NCI-H2227 treated with DMSO at 0.1 percent for 48 hours (cell line): Measurements from ENCODE around the gene SMAP2.

Source experiments
- DNase-seq: peaks from one replicate; lab custom pipeline; 2025; lab: John Stamatoyannopoulos, UW

SMAP2 gene

GRCh38 chr1:40421431-40422384 is 48.2 kb downstream of the SMAP2 start:
- DNase-seq: peak; percentile 19

DNA sequence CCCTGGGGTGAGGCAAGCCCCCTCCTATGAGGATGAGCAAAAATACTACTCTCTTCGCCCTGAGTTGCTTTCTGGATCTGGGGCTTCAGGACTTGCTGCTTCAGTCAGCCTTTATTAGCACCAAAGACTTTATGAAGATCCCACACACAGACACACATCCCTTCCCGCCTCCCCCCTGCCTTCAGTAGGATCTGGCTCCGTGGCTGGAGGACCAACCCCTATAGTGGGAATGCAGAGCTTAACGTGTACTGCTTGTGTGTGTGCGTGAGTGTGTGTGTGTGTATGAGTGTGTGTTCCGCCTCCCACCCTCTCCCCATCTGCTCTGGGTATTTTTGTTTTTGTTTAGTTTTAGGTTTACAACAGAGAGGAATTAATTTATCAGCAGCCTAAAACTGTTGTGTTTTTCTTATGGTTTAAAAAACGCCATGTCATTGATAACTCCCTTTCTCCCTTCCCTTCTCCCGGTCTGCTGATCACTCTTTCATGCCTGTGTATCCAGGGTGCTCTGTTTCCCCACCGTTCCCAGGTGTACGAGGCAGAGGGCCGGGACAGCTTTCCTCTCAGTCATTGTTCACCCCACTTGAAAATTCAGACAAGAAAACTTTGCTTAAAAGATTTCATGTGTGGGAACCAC is 49.2 kb downstream of the SMAP2 start:
- no peak for DNase-seq

- no peak for DNase-seq
Measured at GRCh38 chr1:40423264-40423642, 49.7 kb downstream of the SMAP2 start.

GRCh38 chr1:40423951-40424618 is 50.6 kb downstream of the SMAP2 start:
- DNase-seq: no peak

DNA sequence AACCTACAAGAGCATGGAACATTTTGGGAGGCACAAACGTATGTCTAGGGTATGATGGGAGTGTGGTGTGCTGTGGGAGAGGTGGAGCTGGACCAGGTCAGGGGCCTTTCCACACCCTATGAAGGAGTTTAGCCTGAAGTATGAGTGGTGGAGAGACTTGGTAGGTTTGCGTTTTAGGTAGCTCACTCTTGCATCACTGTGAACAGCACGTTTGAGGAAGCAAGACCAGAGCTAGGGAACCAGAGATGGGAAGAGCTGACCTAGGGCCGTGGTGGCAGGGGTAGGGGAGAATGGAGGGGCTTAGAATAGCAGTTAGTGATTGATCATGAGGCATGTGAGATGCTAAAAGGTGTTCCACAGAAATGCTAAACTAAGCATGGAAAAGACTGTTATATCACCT is 51.7 kb downstream of the SMAP2 start:
- no peak for DNase-seq

DNA sequence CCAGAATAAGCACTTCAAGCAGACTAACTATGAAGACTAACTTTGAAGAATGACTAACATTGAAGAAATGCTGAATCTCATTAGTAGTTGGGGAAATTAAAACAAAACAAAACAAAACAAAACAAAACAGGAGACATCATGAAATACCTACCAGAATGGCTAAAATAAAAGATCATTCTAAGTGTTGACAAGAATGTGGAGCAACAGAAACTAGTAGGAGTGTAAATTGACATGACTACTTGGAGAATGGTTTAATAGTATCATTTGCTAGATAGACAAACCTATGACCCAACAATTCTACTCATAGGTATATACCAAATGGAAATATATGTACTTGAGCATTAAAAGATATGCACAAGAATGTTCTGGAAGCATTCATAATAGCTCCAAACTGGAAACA is 57.9 kb downstream of the SMAP2 start:
- DNase-seq: no peak

DNA sequence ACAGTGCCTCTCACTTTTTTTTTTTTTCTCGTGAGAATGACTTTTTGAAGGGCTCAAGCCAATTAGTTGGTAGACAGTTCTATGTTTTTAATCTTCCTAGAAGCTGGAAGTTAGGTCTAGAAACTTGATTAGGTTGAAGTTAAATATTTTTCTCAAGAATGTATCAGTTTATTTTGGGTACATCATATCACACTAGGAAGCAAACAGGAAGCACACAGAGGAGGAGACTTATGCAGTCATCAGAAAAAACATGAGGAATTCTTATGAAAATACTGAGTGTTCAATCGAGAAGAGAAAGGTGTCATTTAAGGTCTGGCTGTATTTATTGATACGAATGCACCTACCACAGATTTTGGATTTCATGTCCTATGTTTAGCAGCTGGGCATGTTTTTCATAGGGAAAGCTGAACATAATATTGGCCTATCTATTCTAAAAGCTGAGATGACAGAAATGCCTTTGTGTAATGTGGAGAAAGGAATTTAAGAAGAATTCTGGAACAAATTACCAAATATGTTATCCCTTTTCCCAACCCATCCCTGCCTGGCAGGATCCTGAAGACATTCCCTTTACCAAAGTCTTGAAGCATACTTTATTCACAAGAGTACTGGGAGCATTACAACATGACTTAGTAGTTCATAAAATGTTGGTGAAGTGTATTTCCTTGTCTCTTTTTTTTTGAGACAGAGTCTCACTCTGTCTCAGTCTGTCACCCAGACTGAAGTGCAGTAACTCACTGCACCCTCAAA is 59.3 kb downstream of the SMAP2 start:
- DNase-seq: no peak

DNA sequence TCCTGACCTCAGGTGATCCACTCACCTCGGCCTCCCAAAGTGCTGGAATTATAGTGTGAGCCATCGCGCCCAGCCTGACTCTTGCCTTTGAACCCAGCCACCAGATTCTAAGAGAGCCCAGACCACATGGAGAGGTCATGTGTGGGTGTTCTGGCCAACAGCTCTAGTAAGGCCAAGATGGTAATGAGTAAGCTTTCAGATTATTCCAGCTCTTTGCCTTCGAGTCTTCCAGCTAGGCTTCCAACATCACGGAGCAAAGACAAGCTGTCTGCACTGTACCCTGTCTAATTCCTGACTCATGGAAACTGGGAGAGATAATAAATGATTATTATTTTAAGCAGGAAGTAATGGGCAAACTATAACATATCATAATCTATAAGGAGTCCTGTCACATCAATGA is 61.9 kb downstream of the SMAP2 start:
- no peak for DNase-seq

GRCh38 chr1:40435876-40436275 is 62.3 kb downstream of the SMAP2 start:
- DNase-seq: no peak

DNA sequence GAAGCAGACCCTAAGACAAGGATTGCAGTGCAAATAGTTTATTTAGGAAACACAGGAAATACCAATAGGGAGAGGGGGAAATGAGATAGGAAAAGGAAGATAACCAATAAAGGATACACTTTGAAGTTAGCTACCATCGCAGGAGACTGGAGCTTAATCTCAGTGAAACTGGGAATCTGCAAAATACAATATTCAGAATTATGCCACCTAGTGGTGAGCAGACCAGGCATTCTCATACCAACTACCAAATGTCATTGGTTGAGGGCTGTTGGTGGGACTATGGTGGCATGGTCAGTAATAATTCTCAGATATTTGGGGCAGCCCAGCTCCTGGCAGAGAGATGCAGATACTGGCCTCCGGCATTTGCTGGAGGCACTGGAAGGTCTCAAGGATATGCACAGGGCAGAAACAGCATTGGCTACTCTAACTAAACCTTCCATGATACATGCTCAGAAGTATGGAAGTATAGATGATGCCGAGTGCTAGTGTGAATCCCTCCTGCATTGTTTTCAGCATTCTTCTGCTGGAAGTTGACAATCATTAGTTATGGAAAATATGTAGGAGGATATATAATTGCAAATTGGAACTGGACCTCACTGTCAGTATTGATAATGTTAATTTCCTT is 65.0 kb downstream of the SMAP2 start:
- no peak for DNase-seq

- peak; percentile 43 for DNase-seq
Measured at GRCh38 chr1:40439247-40439646, 65.7 kb downstream of the SMAP2 start.

DNA sequence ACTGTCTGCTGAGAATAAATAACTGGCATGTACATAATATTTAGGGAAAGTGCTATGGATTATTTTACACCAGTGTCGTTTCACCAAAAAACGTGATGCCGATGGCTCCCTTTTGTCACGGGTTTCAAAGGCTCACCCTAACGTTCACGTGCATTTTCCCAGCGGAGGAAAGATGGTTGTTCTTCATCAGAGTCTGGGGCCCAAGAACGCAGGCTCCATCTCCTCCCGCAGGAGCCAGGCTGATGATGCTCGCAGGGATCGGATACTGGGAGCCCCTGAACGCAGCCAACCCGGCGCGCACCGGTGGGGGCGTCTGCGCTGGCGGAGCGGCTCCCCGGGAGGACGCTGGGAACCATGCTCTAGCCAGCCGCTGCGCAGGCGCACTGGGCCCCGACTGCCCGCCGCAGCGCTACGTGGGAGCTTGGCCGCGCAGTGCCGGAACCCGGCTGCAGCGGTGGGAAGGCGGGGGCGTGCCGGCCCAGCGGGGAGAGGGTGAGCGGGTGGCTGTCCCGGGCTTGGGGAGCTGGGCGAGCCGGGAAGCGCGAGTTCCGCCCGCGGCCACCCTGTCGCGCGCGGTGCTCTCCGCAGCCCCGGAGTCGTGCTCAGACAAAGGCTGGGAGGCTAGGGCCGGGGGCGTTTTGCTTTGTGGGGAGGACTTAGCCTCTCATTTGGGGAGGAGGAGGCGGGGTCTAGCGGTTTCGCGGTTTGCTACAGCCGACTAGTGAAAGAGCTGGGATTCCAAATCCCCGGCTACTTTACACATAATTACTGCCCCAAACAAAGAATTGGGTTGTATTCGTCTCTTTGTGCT is 76.4 kb downstream of the SMAP2 start, which contains the start of gene ZFP69B:
Gene ZFP69B (plus strand): TSS at position 793 of the 811 bp plus-strand sequence. CDS start 486 bp downstream, outside the sequence.
- peak; percentile 95 for DNase-seq

GRCh38 chr1:40450495-40451237 is 77.1 kb downstream of the SMAP2 start:
- no peak for DNase-seq

DNA sequence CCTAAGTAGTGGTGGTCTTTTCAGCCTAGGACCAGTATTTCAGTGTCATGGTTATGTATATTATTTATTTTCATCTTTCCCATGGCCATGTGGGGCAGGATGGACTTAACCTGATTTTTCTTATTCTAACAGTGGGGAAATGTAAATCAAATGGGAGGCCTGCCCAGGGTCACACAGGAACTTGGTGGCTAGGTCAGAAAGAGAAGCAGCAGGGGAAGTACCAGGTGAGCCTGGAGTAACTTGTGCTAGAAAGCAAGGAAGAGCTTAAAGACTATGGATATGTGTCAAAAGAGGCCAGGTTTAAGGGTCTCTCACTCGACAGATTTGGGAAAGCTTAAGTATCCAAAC is 77.7 kb downstream of the SMAP2 start:
- DNase-seq: no peak

DNA sequence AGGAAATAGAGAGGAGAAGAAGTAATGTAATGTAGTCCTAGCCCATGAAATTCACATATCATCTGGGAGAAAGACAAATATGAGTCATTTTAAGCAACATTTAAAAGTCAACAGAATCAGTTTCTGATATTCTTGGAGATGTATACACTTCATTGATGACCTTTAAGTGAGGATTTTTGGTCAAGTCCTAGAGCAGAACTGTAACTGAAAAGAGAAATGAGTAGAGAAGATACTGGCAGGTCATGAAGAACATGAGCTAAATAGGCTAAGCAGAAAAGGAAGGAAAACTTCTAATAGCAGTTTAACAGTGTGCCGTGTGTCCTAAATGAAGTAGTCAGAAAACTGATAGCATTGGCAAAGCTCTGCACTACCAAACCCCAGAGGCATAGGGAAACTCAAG is 81.3 kb downstream of the SMAP2 start:
- no peak for DNase-seq

GRCh38 chr1:40462956-40463590 is 89.5 kb downstream of the SMAP2 start:
- no peak for DNase-seq

GRCh38 chr1:40469327-40469726 is 95.8 kb downstream of the SMAP2 start:
- no peak for DNase-seq
